ENCODE measurements around the gene CD44. TPM values are rescaled to one million over a fixed set of nuclear protein-coding genes. Genes with fewer than 3 reads are reported as not detected.

CD44 gene
- total RNA-seq, 2 donors from 2014 or later = 321 to 613 TPM

DNA sequence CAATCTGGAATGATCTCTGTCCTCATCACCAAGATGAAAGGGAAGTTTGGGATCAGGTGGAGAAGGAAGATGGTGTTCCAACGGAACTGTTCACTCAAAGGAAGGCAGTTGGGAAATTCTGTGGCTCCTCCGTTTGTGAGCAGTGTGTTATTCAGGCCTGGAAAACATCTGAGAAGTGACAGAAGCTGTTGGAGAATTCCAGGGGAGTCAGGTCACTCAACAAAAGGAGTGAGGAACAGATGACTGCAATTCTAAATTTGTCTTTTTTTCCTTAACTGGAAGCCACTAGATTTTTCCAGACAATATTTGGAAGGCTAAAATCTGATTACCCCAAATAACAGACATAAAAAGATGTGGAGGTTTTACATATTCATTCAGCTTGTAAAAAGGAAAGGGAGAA lies 107.8 kb downstream of the CD44 start:
- no peak for TF ChIP-seq CTCF (IDR thresholded peaks at IDR 0.05)
- peak overlapping the region; percentile 90 for H3K27ac ChIP-seq
- ATAC-seq (ENCODE audit: insufficient number of reproducible peaks, low FRiP score, low read depth) (peak; percentile 86), DNase-seq (ENCODE audit: low spot score) (no peak)
- no peaks in the 10 kb centered on the region for H3K9me3 ChIP-seq
- no peaks in the 10 kb centered on the region for H3K36me3 ChIP-seq
- H3K27me3 ChIP-seq (replicated peaks; ENCODE audit: insufficient read depth) = no peaks in the 10 kb centered on the region
- no peak overlapping the region for H3K4me3 ChIP-seq
- peaks cover 13 to 19% of the 10 kb centered on the region in 2 donors for H3K4me1 ChIP-seq (ENCODE audit: control insufficient read depth in 1 of 2, low read depth in 2 of 2)

- no peaks in the 10 kb centered on the region for H3K36me3 ChIP-seq
- no peak for DNase-seq (ENCODE audit: low spot score)
- H3K9me3 ChIP-seq = no peaks in the 10 kb centered on the region
- H3K4me3 ChIP-seq = no peak overlapping the region
- H3K27ac ChIP-seq = peak overlapping the region; percentile 90
- H3K4me1 ChIP-seq (ENCODE audit: control insufficient read depth in 1 of 2, low read depth in 2 of 2) = peaks cover 13 to 19% of the 10 kb centered on the region in 2 donors
- no peak for TF ChIP-seq CTCF (IDR thresholded peaks at IDR 0.05)
- no peaks in the 10 kb centered on the region for H3K27me3 ChIP-seq (replicated peaks; ENCODE audit: insufficient read depth)
- no peak for ATAC-seq (ENCODE audit: insufficient number of reproducible peaks, low FRiP score, low read depth)
These were observed 108.5 kb downstream of the CD44 start for GRCh38 chr11:35247428-35247827.

DNA sequence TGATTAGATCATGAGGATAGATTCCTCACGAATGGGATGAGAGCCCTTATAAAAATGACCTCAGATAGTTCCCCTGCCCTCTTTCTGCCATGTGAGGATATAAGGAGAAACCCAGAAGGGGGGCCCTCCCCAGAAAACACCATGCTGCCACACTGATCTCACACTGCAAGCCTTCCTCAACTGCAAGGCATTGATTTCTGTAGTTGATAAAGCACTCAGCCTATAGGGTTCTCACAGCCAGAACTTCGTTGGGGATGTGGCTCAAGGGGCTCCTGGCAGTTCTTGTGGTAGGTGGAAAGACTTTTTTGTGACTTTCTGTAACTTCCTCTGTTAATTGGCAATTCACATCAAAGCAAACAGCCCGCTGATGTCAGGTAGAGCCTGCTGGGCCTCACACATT lies 108.9 kb downstream of the CD44 start:
- TF ChIP-seq CTCF (IDR thresholded peaks at IDR 0.05) = no peak
- H3K27ac ChIP-seq = peak overlapping the region; percentile 90
- no peaks in the 10 kb centered on the region for H3K36me3 ChIP-seq
- H3K4me3 ChIP-seq = no peak overlapping the region
- H3K9me3 ChIP-seq = no peaks in the 10 kb centered on the region
- DNase-seq (ENCODE audit: low spot score) (no peak), ATAC-seq (ENCODE audit: insufficient number of reproducible peaks, low FRiP score, low read depth) (no peak)
- H3K27me3 ChIP-seq (replicated peaks; ENCODE audit: insufficient read depth) = no peaks in the 10 kb centered on the region
- H3K4me1 ChIP-seq (ENCODE audit: control insufficient read depth in 1 of 2, low read depth in 2 of 2) = peaks cover 13 to 22% of the 10 kb centered on the region in 2 donors

- H3K4me1 ChIP-seq (ENCODE audit: control insufficient read depth in 1 of 2, low read depth in 2 of 2) = peaks cover 16 to 31% of the 10 kb centered on the region in 2 donors
- no peaks in the 10 kb centered on the region for H3K36me3 ChIP-seq
- H3K27ac ChIP-seq = peak overlapping the region; percentile 90
- H3K9me3 ChIP-seq = no peaks in the 10 kb centered on the region
- no peaks in the 10 kb centered on the region for H3K27me3 ChIP-seq (replicated peaks; ENCODE audit: insufficient read depth)
- no peak for TF ChIP-seq CTCF (IDR thresholded peaks at IDR 0.05)
- ATAC-seq (ENCODE audit: insufficient number of reproducible peaks, low FRiP score, low read depth) (no peak), DNase-seq (ENCODE audit: low spot score) (no peak)
- H3K4me3 ChIP-seq = no peak overlapping the region
These were observed 109.8 kb downstream of the CD44 start for GRCh38 chr11:35248558-35249323.

DNA sequence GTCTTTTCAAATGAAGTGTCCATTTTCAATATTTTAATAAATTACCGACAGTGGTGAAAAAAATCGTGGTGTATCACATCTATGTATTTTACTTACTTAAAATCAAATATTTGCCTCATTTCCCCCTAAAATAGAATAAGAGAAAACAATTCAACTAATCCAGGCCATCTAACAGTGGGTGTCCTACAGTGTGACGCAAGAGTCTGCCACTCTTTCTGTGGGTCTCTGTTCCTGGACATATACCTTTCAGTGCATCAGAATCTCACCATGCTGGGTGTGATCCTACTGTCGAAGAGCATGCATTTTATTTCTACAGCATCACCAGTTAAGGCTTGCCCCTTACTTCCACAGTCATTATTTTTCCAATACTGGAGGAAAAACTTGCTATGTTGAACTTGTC lies 111.2 kb downstream of the CD44 start:
- no peaks in the 10 kb centered on the region for H3K9me3 ChIP-seq
- ATAC-seq (ENCODE audit: insufficient number of reproducible peaks, low FRiP score, low read depth) (no peak), DNase-seq (ENCODE audit: low spot score) (no peak)
- H3K4me1 ChIP-seq (ENCODE audit: control insufficient read depth in 1 of 2, low read depth in 2 of 2) = peaks cover 20 to 39% of the 10 kb centered on the region in 2 donors
- TF ChIP-seq CTCF (IDR thresholded peaks at IDR 0.05) = no peak
- no peaks in the 10 kb centered on the region for H3K27me3 ChIP-seq (replicated peaks; ENCODE audit: insufficient read depth)
- no peak overlapping the region for H3K4me3 ChIP-seq
- no peaks in the 10 kb centered on the region for H3K36me3 ChIP-seq
- H3K27ac ChIP-seq = no peak overlapping the region

Measured in thoracic aorta (tissue), 2 donors.